H9 (cell line): Measurements from ENCODE around the gene STX8. TPM values are rescaled to one million over a fixed set of nuclear protein-coding genes. Genes with fewer than 3 reads are reported as not detected.

Source experiments
- DNase-seq: peaks from one replicate; pipeline ENCODE4 v3.0.0-alpha.2; 2017
- H2AFZ ChIP-seq: one replicate; pipeline ENCODE4 v1.6.1; 2013; ENCODE audit warnings: mild to moderate bottlenecking, low read length, control low read depth, moderate library complexity
- H2AK5ac ChIP-seq: 2 replicates; pipeline ENCODE4 v1.6.1; 2013; ENCODE audit warnings: low read length, control low read depth, mixed read lengths; ENCODE audit not compliant: insufficient read length
- H2BK120ac ChIP-seq: one replicate; pipeline ENCODE4 v1.6.1; 2013; ENCODE audit warnings: low read depth, mild to moderate bottlenecking, low read length, control low read depth, inconsistent platforms; ENCODE audit not compliant: poor library complexity, severe bottlenecking
- H2BK12ac ChIP-seq: 2 replicates; pipeline ENCODE4 v1.6.1; 2013; ENCODE audit warnings: low read length, control low read depth, mixed read lengths, low read depth; ENCODE audit not compliant: insufficient read length
- H2BK15ac ChIP-seq: 2 replicates; pipeline ENCODE4 v1.6.1; 2013; ENCODE audit warnings: low read depth, low read length, control low read depth
- H2BK20ac ChIP-seq: one replicate; pipeline ENCODE4 v1.6.1; 2013; ENCODE audit warnings: low read depth, mild to moderate bottlenecking, low read length, control low read depth, inconsistent platforms; ENCODE audit not compliant: poor library complexity, severe bottlenecking
- H2BK5ac ChIP-seq: 2 replicates; pipeline ENCODE4 v1.6.1; 2013; ENCODE audit warnings: low read length, control low read depth, mixed read lengths; ENCODE audit not compliant: insufficient read length
- H3K14ac ChIP-seq: 2 replicates; pipeline ENCODE4 v1.6.1; 2013; ENCODE audit warnings: low read length, control low read depth; ENCODE audit not compliant: insufficient read depth
- H3K18ac ChIP-seq: 2 replicates; pipeline ENCODE4 v1.6.1; 2013; ENCODE audit warnings: low read depth, mild to moderate bottlenecking, mixed read lengths, low read length, control low read depth; ENCODE audit not compliant: insufficient read length
- H3K23ac ChIP-seq: 2 replicates; pipeline ENCODE4 v1.6.1; 2013; ENCODE audit warnings: low read length, control low read depth, mixed read lengths, low read depth; ENCODE audit not compliant: insufficient read length
- H3K23me2 ChIP-seq: 2 replicates; pipeline ENCODE4 v1.6.1; 2013; ENCODE audit warnings: low read depth, mild to moderate bottlenecking, mixed read lengths, low read length, control low read depth; ENCODE audit not compliant: insufficient read length, poor library complexity, severe bottlenecking
- H3K27ac ChIP-seq: 2 replicates; pipeline ENCODE4 v1.5.1; 2013; ENCODE audit warnings: low read length, control low read depth, mixed read lengths, low read depth; ENCODE audit not compliant: insufficient read length
- H3K27me3 ChIP-seq: 2 replicates; pipeline ENCODE4 v1.6.1; 2013; ENCODE audit warnings: low read length, control low read depth, inconsistent platforms; ENCODE audit not compliant: insufficient read depth
- H3K4ac ChIP-seq: 2 replicates; pipeline ENCODE4 v1.6.1; 2013; ENCODE audit warnings: low read depth, mild to moderate bottlenecking, control low read depth, inconsistent platforms, low read length, moderate library complexity
- H3K4me1 ChIP-seq: 2 replicates; pipeline ENCODE4 v1.6.1; 2013; ENCODE audit warnings: low read length, control low read depth, inconsistent platforms; ENCODE audit not compliant: insufficient read depth
- H3K4me2 ChIP-seq: 2 replicates; pipeline ENCODE4 v1.6.1; 2013; ENCODE audit warnings: low read length, control low read depth, mixed read lengths; ENCODE audit not compliant: insufficient read length, insufficient read depth
- H3K56ac ChIP-seq: 2 replicates; pipeline ENCODE4 v1.6.1; 2013; ENCODE audit warnings: low read depth, mild to moderate bottlenecking, mixed read lengths, low read length, control low read depth; ENCODE audit not compliant: insufficient read length
- H3K79me1 ChIP-seq: 2 replicates; pipeline ENCODE4 v1.6.1; 2013; ENCODE audit warnings: low read depth, mild to moderate bottlenecking, moderate library complexity, low read length, control low read depth, inconsistent platforms; ENCODE audit not compliant: insufficient read depth, poor library complexity, severe bottlenecking
- H3K79me2 ChIP-seq: 2 replicates; pipeline ENCODE4 v1.6.1; 2013; ENCODE audit warnings: low read length, control low read depth, inconsistent platforms; ENCODE audit not compliant: insufficient read depth
- H3K9ac ChIP-seq: 2 replicates; pipeline ENCODE4 v1.6.1; 2013; ENCODE audit warnings: low read length, control low read depth, mixed read lengths; ENCODE audit not compliant: insufficient read length; ENCODE audit errors: extremely low read depth
- H3K9me3 ChIP-seq: one replicate; pipeline ENCODE4 v1.6.1; 2013; ENCODE audit warnings: low read depth, low read length, inconsistent platforms; ENCODE audit not compliant: control insufficient read depth
- H3T11ph ChIP-seq: one replicate; pipeline ENCODE4 v1.6.1; 2013; ENCODE audit warnings: mild to moderate bottlenecking, low read length, control low read depth, inconsistent platforms
- H4K20me1 ChIP-seq: one replicate; pipeline ENCODE4 v1.6.1; 2013; ENCODE audit not compliant: control insufficient read depth, insufficient read length, insufficient read depth
- H4K5ac ChIP-seq: 2 replicates; pipeline ENCODE4 v1.6.1; 2013; ENCODE audit warnings: low read depth, mild to moderate bottlenecking, mixed read lengths, low read length, control low read depth; ENCODE audit not compliant: insufficient read length
- H4K8ac ChIP-seq: replicated peaks from 2 replicates; pipeline ENCODE4 v1.6.1; 2013; ENCODE audit warnings: low read length, control low read depth, mixed read lengths, low read depth; ENCODE audit not compliant: insufficient read length
- H4K91ac ChIP-seq: 2 replicates; pipeline ENCODE4 v1.6.1; 2013; ENCODE audit warnings: low read depth, mild to moderate bottlenecking, moderate library complexity, mixed read lengths, low read length, control low read depth; ENCODE audit not compliant: insufficient read length
- H3K27ac Mint-ChIP-seq, 3 experiments: 2 replicates in 2 of 3; 3 replicates in 1 of 3; pipeline ENCODE4 v1.8.0; 2020 to 2021; ENCODE audit warnings: mixed read lengths in 3 of 3, mild to moderate bottlenecking in 1 of 3, moderate library complexity in 1 of 3
- H3K27me3 Mint-ChIP-seq: 2 replicates; pipeline ENCODE4 v1.8.0; 2021; ENCODE audit warnings: low read depth, mild to moderate bottlenecking, moderate library complexity, mixed read lengths
- H3K36me3 Mint-ChIP-seq, 3 experiments: 2 replicates in 2 of 3; 3 replicates in 1 of 3; pipeline ENCODE4 v1.8.0; 2020 to 2021; ENCODE audit warnings: low read depth in 3 of 3, mixed read lengths in 3 of 3; ENCODE audit not compliant: insufficient read depth in 1 of 3
- H3K4me1 Mint-ChIP-seq, 2 experiments: 2 replicates each; pipeline ENCODE4 v1.8.0; 2020; ENCODE audit warnings: mixed read lengths in 2 of 2
- H3K4me3 Mint-ChIP-seq, 2 experiments: 2 replicates in 1 of 2; 3 replicates in 1 of 2; pipeline ENCODE4 v1.8.0; 2020 to 2021; ENCODE audit warnings: mild to moderate bottlenecking in 2 of 2, mixed read lengths in 2 of 2, moderate library complexity in 1 of 2
- H3K9me3 Mint-ChIP-seq, 2 experiments: 2 replicates in 1 of 2; 3 replicates in 1 of 2; pipeline ENCODE4 v1.8.0; 2020; ENCODE audit warnings: mild to moderate bottlenecking in 2 of 2, mixed read lengths in 2 of 2, moderate library complexity in 1 of 2
- total RNA-seq: library from RNA; stranded (reverse); gene quantifications from 2 replicates; pipeline ENCODE4 v1.2.1, GENCODE V29; 2021
- TF ChIP-seq, protein P1 (sequence below): fragments of 200-600 bp; sonication (generic); conservative IDR thresholded peaks from 3 replicates; pipeline ENCODE4 v1.8.0; 2021; ENCODE audit warnings: antibody characterized with exemption, mild to moderate bottlenecking

STX8 gene
- total RNA-seq, 1 experiment from 2014 or later: 55.1 TPM

DNA sequence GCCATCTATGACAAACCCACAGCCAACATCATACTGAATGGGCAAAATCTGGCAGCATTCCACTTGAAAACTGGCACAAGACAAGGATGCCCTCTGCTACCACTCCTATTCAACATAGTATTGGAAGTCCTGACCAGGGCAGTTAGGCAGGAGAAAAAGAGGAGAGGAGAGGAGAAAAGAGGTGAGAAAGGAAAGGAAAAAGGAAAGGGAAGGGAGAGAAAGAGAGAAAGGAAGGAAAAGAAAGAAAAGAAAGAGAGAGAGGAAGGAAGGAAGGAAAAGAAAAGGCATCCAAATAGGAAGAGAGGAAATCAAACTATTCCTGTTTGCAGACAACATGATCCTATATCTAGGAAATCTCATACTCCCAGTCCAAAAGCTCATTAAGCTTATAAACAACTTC lies 11.5 kb downstream of the STX8 start:
- Mint-ChIP-seq H3K27ac (no peak overlapping the region), H3K4me3 (no peak overlapping the region), H3K27me3 (no peaks in the 10 kb centered on the region; the same call in 1 of the 2 replicates), H3K9me3 (no peaks in the 10 kb centered on the region; a peak in 1 of 5 replicates), H3K36me3 (peaks cover 7 to 16% (median 13%) of the 10 kb centered on the region in 3 experiments; a peak in 6 of 7 replicates), H3K4me1 (no peaks in the 10 kb centered on the region)
- H3K23me2 ChIP-seq: no peaks in the 10 kb centered on the region
- H3K4me1 ChIP-seq: no peaks in the 10 kb centered on the region
- H3K9ac ChIP-seq: no peak overlapping the region
- no peak overlapping the region for H3K14ac ChIP-seq
- H3K79me1 ChIP-seq: no peaks in the 10 kb centered on the region
- H3K4me2 ChIP-seq: no peak overlapping the region
- H3K9me3 ChIP-seq: no peaks in the 10 kb centered on the region
- no peak overlapping the region for H3K18ac ChIP-seq
- H4K5ac ChIP-seq: no peak overlapping the region
- H2AFZ ChIP-seq: no peak overlapping the region
- H3K23ac ChIP-seq: no peak overlapping the region
- DNase-seq: no peak
- H2BK20ac ChIP-seq: no peak overlapping the region
- no peak overlapping the region for H2BK120ac ChIP-seq
- TF ChIP-seq, protein P1, sequence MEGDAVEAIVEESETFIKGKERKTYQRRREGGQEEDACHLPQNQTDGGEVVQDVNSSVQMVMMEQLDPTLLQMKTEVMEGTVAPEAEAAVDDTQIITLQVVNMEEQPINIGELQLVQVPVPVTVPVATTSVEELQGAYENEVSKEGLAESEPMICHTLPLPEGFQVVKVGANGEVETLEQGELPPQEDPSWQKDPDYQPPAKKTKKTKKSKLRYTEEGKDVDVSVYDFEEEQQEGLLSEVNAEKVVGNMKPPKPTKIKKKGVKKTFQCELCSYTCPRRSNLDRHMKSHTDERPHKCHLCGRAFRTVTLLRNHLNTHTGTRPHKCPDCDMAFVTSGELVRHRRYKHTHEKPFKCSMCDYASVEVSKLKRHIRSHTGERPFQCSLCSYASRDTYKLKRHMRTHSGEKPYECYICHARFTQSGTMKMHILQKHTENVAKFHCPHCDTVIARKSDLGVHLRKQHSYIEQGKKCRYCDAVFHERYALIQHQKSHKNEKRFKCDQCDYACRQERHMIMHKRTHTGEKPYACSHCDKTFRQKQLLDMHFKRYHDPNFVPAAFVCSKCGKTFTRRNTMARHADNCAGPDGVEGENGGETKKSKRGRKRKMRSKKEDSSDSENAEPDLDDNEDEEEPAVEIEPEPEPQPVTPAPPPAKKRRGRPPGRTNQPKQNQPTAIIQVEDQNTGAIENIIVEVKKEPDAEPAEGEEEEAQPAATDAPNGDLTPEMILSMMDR: no peak
- H2BK12ac ChIP-seq: no peak overlapping the region
- no peaks in the 10 kb centered on the region for H3K27me3 ChIP-seq
- H3K4ac ChIP-seq: no peak overlapping the region
- no peak overlapping the region for H4K91ac ChIP-seq
- H2BK5ac ChIP-seq: no peak overlapping the region
- H4K20me1 ChIP-seq: no peaks in the 10 kb centered on the region
- no peak overlapping the region for H3K27ac ChIP-seq
- no peak overlapping the region for H2BK15ac ChIP-seq
- no peak overlapping the region for H3K56ac ChIP-seq
- H3K79me2 ChIP-seq: no peaks in the 10 kb centered on the region
- H2AK5ac ChIP-seq: no peak overlapping the region
- no peak overlapping the region for H3T11ph ChIP-seq
- no peak overlapping the region for H4K8ac ChIP-seq
